DOHH2 (cell line): Measurements from ENCODE around the gene TSNAX.

Source experiments
- H3F3A ChIP-seq: fragments of 200-600 bp; sonication (generic), shearing (Covaris generic); 2 replicates; pipeline ENCODE4 v1.6.0; 2016; ENCODE audit warnings: antibody characterized with exemption, mild to moderate bottlenecking; ENCODE audit not compliant: control insufficient read depth, insufficient read depth
- H3K27ac ChIP-seq: fragments of 200-600 bp; sonication (generic); 2 replicates; pipeline ENCODE4 v1.5.1; 2014; ENCODE audit warnings: low read depth, mild to moderate bottlenecking, low read length, moderate library complexity
- H3K27me3 ChIP-seq: fragments of 200-600 bp; sonication (generic); 2 replicates; pipeline ENCODE4 v1.6.1; 2014; ENCODE audit warnings: mild to moderate bottlenecking, low read length, mixed read lengths; ENCODE audit not compliant: control insufficient read depth
- H3K36me3 ChIP-seq: fragments of 200-600 bp; sonication (generic); 2 replicates; pipeline ENCODE4 v1.6.1; 2014; ENCODE audit warnings: mild to moderate bottlenecking, low read length, moderate library complexity, mixed read lengths; ENCODE audit not compliant: control insufficient read depth
- H3K4me1 ChIP-seq: fragments of 200-600 bp; sonication (generic); 2 replicates; pipeline ENCODE4 v1.6.1; 2014; ENCODE audit warnings: mild to moderate bottlenecking, low read length, mixed read lengths; ENCODE audit not compliant: control insufficient read depth
- H3K4me2 ChIP-seq: fragments of 200-600 bp; sonication (generic); 2 replicates; pipeline ENCODE4 v1.6.0; 2014; ENCODE audit warnings: mild to moderate bottlenecking, low read length, moderate library complexity
- H3K4me3 ChIP-seq: fragments of 200-600 bp; sonication (generic); 2 replicates; pipeline ENCODE4 v1.5.1; 2014; ENCODE audit warnings: mild to moderate bottlenecking, low read length, mixed read lengths
- H3K79me2 ChIP-seq: fragments of 200-600 bp; sonication (generic); 2 replicates; pipeline ENCODE4 v1.6.1; 2014; ENCODE audit warnings: mild to moderate bottlenecking, low read length, mixed read lengths; ENCODE audit not compliant: control insufficient read depth
- H3K9me2 ChIP-seq: fragments of 200-600 bp; sonication (generic); replicated peaks from 2 replicates; pipeline ENCODE4 v1.6.1; 2014; ENCODE audit warnings: mild to moderate bottlenecking, low read length, mixed read lengths; ENCODE audit not compliant: control insufficient read depth
- H3K9me3 ChIP-seq: fragments of 200-600 bp; sonication (generic); 2 replicates; pipeline ENCODE4 v1.6.1; 2014; ENCODE audit warnings: antibody characterized with exemption, low read length, mixed read lengths; ENCODE audit not compliant: control insufficient read depth, insufficient read depth
- H4K20me1 ChIP-seq: fragments of 200-600 bp; sonication (generic); 2 replicates; pipeline ENCODE4 v1.6.0; 2014; ENCODE audit warnings: low read depth, mild to moderate bottlenecking, antibody characterized with exemption, low read length, moderate library complexity; ENCODE audit not compliant: control insufficient read depth, insufficient read depth
- EZH2phosphoT487 ChIP-seq: fragments of 200-600 bp; sonication (generic); IDR thresholded peaks from 2 replicates; pipeline ENCODE4 v1.6.1; 2017; ENCODE audit warnings: borderline replicate concordance, mild to moderate bottlenecking, antibody characterized with exemption, low read length, moderate library complexity, mixed read lengths
- TF ChIP-seq, protein P1 (sequence below): fragments of 200-600 bp; sonication (generic); IDR thresholded peaks from one replicate; pipeline ENCODE4 v1.5.1; 2014; ENCODE audit warnings: antibody characterized with exemption, mild to moderate bottlenecking, low read depth, low read length; ENCODE audit not compliant: poor library complexity, severe bottlenecking

TSNAX gene

DNA sequence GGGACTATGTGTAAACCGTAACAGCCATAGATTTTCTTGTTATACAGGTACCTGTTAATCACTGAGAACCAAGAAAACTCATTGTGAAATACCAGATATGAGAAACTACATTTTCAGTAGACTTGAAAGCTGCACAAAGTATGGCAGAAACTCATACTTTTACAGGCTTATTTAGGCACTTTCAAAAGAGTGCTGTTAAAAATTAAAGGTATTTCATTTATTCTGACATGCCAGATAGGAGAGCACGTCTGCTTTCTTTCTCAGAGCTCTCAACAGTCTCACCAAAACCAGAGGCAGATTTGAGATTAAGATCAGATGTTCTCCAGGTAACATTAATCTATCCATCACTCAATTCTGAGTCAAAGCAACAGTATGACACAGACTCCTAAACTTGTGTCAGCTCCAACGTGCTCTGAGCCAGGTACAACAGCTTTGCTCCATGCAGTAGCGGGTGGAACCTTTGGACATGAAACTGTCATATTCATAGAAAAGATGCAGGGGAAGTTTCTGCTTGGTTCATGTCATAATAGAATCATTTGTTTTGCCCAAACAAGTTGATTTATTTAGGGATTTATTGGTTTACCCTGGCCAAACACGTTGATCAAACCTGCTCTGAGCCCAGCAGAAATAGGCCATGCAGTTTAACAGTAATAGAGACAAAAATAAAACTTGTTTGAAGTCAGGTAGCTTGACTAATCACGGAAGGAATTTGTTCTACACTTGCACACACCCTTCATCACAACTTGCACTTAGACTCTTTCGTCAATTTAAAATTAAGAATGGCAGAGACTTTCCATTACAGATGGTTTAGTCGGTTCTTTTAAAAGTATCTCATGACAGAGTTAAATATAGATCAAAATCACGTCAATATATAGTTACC is 20.8 kb upstream of the TSNAX start:
- no peak overlapping the region for H3K27ac ChIP-seq
- peaks cover 9% of the 10 kb centered on the region; the same call in 1 of the 2 replicates for H3K27me3 ChIP-seq
- no peaks in the 10 kb centered on the region for H3K9me3 ChIP-seq
- no peaks in the 10 kb centered on the region for H3K9me2 ChIP-seq
- no peak for TF ChIP-seq EZH2phosphoT487
- TF ChIP-seq, protein P1, sequence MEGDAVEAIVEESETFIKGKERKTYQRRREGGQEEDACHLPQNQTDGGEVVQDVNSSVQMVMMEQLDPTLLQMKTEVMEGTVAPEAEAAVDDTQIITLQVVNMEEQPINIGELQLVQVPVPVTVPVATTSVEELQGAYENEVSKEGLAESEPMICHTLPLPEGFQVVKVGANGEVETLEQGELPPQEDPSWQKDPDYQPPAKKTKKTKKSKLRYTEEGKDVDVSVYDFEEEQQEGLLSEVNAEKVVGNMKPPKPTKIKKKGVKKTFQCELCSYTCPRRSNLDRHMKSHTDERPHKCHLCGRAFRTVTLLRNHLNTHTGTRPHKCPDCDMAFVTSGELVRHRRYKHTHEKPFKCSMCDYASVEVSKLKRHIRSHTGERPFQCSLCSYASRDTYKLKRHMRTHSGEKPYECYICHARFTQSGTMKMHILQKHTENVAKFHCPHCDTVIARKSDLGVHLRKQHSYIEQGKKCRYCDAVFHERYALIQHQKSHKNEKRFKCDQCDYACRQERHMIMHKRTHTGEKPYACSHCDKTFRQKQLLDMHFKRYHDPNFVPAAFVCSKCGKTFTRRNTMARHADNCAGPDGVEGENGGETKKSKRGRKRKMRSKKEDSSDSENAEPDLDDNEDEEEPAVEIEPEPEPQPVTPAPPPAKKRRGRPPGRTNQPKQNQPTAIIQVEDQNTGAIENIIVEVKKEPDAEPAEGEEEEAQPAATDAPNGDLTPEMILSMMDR, result no peak
- H3F3A ChIP-seq, result no peaks in the 10 kb centered on the region
- no peak overlapping the region for H3K4me2 ChIP-seq
- H3K36me3 ChIP-seq, result no peaks in the 10 kb centered on the region
- H3K4me1 ChIP-seq, result no peaks in the 10 kb centered on the region
- no peaks in the 10 kb centered on the region for H4K20me1 ChIP-seq
- H3K4me3 ChIP-seq, result no peak overlapping the region
- no peaks in the 10 kb centered on the region for H3K79me2 ChIP-seq

DNA sequence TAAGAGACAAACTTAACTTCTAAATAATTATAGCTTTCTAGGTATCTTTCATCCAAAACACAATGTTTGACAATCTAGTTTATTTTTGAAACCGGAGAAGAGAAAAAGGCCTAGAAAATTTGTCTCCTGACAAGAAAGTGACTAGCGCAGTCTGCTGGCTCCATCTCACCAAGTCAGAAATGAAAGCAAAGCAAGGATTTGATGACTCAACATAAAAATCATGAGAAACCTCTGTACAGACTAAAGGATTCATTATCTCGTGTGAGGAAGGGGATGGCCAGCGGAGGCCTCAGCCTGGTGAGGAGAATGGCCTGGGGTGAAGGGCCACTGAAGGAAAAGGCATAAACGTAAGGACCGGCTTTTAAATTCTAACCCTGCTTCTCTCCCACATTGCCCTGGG is 20.0 kb upstream of the TSNAX start:
- Histone ChIP-seq H3K9me2 (no peaks in the 10 kb centered on the region), H3K27ac (no peak overlapping the region), H4K20me1 (no peaks in the 10 kb centered on the region), H3K79me2 (no peaks in the 10 kb centered on the region), H3K36me3 (no peaks in the 10 kb centered on the region), H3K4me2 (no peak overlapping the region), H3F3A (no peaks in the 10 kb centered on the region), H3K9me3 (no peaks in the 10 kb centered on the region), H3K27me3 (peaks cover 9% of the 10 kb centered on the region; the same call in 1 of the 2 replicates), H3K4me3 (no peak overlapping the region), H3K4me1 (no peaks in the 10 kb centered on the region)
- no peak for TF ChIP-seq EZH2phosphoT487
- TF ChIP-seq, protein P1, result no peak

DNA sequence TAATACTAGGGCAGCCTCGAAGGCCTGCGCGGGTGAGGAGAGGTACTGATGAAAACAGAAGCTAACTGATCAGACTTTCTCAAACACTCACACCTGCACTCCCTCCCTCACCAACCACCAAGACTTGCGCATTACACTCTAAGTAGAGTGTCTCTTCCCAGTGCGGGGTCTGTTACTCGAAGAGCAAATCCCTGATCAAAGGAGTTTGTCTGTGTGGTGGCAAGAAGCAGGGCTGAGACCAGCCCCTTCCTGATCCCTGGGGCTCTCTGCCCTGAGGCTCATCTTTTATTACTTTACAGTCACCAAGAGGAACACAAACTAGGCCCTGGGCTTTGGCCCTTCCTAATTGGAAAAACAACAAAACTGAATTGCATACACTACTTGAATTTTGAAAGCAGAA is 19.5 kb upstream of the TSNAX start:
- H3K36me3 ChIP-seq, result no peaks in the 10 kb centered on the region
- H3K27me3 ChIP-seq, result peaks cover 9% of the 10 kb centered on the region; the same call in 1 of the 2 replicates
- no peaks in the 10 kb centered on the region for H3K4me1 ChIP-seq
- H3K4me3 ChIP-seq, result no peak overlapping the region
- H3K9me3 ChIP-seq, result no peaks in the 10 kb centered on the region
- no peaks in the 10 kb centered on the region for H3K9me2 ChIP-seq
- no peaks in the 10 kb centered on the region for H4K20me1 ChIP-seq
- no peak overlapping the region for H3K27ac ChIP-seq
- H3F3A ChIP-seq, result no peaks in the 10 kb centered on the region
- no peaks in the 10 kb centered on the region for H3K79me2 ChIP-seq
- TF ChIP-seq, protein P1, result no peak
- no peak for TF ChIP-seq EZH2phosphoT487
- no peak overlapping the region for H3K4me2 ChIP-seq
